ENCODE results near the gene LRBA.
A peak's percentile ranks its signal among the peaks of the same experiment; 100 is the strongest.
"Not testable (repeated sequence)": the region's sequence is repeated elsewhere in the genome, so short reads cannot be mapped to it uniquely, and the experiment has no call there.

The LRBA gene

GRCh38 chr4:150561143-150561737 is 453.8 kb downstream of the LRBA start:
- Mint-ChIP-seq H3K4me3 (no peak overlapping the region), H3K36me3 (no peaks in the 10 kb centered on the region), H3K9me3 (peaks cover 3% of the 10 kb centered on the region), H3K4me1 (no peaks in the 10 kb centered on the region), H3K27ac (no peak overlapping the region)
- ATAC-seq (no peak), DNase-seq (ENCODE audit: low spot score in 2 of 2) (no peak)

- H3K36me3 Mint-ChIP-seq, H3K9me3 Mint-ChIP-seq: not testable (repeated sequence)
Measured at GRCh38 chr4:150557811-150558210, 457.3 kb downstream of the LRBA start.

GRCh38 chr4:150547154-150547838 is 467.8 kb downstream of the LRBA start:
- no peak overlapping the region for H3K4me3 Mint-ChIP-seq
- peaks cover 5% of the 10 kb centered on the region for H3K4me1 Mint-ChIP-seq
- H3K36me3 Mint-ChIP-seq, result no peaks in the 10 kb centered on the region
- ATAC-seq (no peak), DNase-seq (ENCODE audit: low spot score in 2 of 2) (no peak)
- H3K27ac Mint-ChIP-seq, result no peak overlapping the region
- no peaks in the 10 kb centered on the region for H3K9me3 Mint-ChIP-seq

More at GRCh38 chr4:150557811-150558210, 457.3 kb downstream of the LRBA start:
- H3K4me1 Mint-ChIP-seq; H3K4me3 Mint-ChIP-seq; H3K27ac Mint-ChIP-seq; DNase-seq (ENCODE audit: low spot score in 2 of 2); ATAC-seq: not testable (repeated sequence)

GRCh38 chr4:150546286-150546685 is 468.8 kb downstream of the LRBA start:
- Mint-ChIP-seq H3K9me3 (no peaks in the 10 kb centered on the region), H3K27ac (no peak overlapping the region), H3K36me3 (no peaks in the 10 kb centered on the region), H3K4me1 (no peaks in the 10 kb centered on the region), H3K4me3 (no peak overlapping the region)
- ATAC-seq (no peak), DNase-seq (ENCODE audit: low spot score in 2 of 2) (no peak)

GRCh38 chr4:150543042-150543441 is 472.0 kb downstream of the LRBA start:
- no peaks in the 10 kb centered on the region for H3K4me1 Mint-ChIP-seq
- no peak for ATAC-seq
- no peaks in the 10 kb centered on the region for H3K36me3 Mint-ChIP-seq
- H3K4me3 Mint-ChIP-seq, result no peak overlapping the region
- no peak overlapping the region for H3K27ac Mint-ChIP-seq
- DNase-seq (ENCODE audit: low spot score in 2 of 2), result no peak
- H3K9me3 Mint-ChIP-seq, result no peaks in the 10 kb centered on the region

GRCh38 chr4:150541681-150542080 is 473.4 kb downstream of the LRBA start:
- no peak overlapping the region for H3K27ac Mint-ChIP-seq
- DNase-seq (ENCODE audit: low spot score in 2 of 2) (no peak), ATAC-seq (no peak)
- H3K4me3 Mint-ChIP-seq, result no peak overlapping the region
- no peaks in the 10 kb centered on the region for H3K4me1 Mint-ChIP-seq
- no peaks in the 10 kb centered on the region for H3K36me3 Mint-ChIP-seq
- no peaks in the 10 kb centered on the region for H3K9me3 Mint-ChIP-seq

- H3K9me3 Mint-ChIP-seq, result no peaks in the 10 kb centered on the region
- DNase-seq (ENCODE audit: low spot score in 2 of 2) (no peak), ATAC-seq (no peak)
- no peak overlapping the region for H3K4me3 Mint-ChIP-seq
- H3K36me3 Mint-ChIP-seq, result no peaks in the 10 kb centered on the region
- no peak overlapping the region for H3K27ac Mint-ChIP-seq
- H3K4me1 Mint-ChIP-seq, result no peaks in the 10 kb centered on the region
Measured at GRCh38 chr4:150540959-150541360, 474.1 kb downstream of the LRBA start.

GRCh38 chr4:150540536-150540935 is 474.5 kb downstream of the LRBA start:
- Mint-ChIP-seq H3K9me3 (no peaks in the 10 kb centered on the region), H3K36me3 (no peaks in the 10 kb centered on the region), H3K27ac (no peak overlapping the region), H3K4me1 (no peaks in the 10 kb centered on the region), H3K4me3 (no peak overlapping the region)
- ATAC-seq (no peak), DNase-seq (ENCODE audit: low spot score in 2 of 2) (no peak)

GRCh38 chr4:150537911-150538310 is 477.2 kb downstream of the LRBA start:
- DNase-seq (ENCODE audit: low spot score in 2 of 2); H3K9me3 Mint-ChIP-seq; H3K27ac Mint-ChIP-seq; H3K36me3 Mint-ChIP-seq; H3K4me1 Mint-ChIP-seq; ATAC-seq; H3K4me3 Mint-ChIP-seq: not testable (repeated sequence)

- H3K4me1 Mint-ChIP-seq, result no peaks in the 10 kb centered on the region
- no peaks in the 10 kb centered on the region for H3K36me3 Mint-ChIP-seq
- DNase-seq (ENCODE audit: low spot score in 2 of 2) (no peak), ATAC-seq (no peak)
- H3K9me3 Mint-ChIP-seq, result no peaks in the 10 kb centered on the region
- no peak overlapping the region for H3K4me3 Mint-ChIP-seq
- no peak overlapping the region for H3K27ac Mint-ChIP-seq
Measured at GRCh38 chr4:150534818-150535217, 480.3 kb downstream of the LRBA start.

GRCh38 chr4:150533673-150534072 is 481.4 kb downstream of the LRBA start:
- ATAC-seq, result no peak
- no peaks in the 10 kb centered on the region for H3K9me3 Mint-ChIP-seq
- no peak overlapping the region for H3K4me3 Mint-ChIP-seq
- H3K27ac Mint-ChIP-seq, result no peak overlapping the region
- H3K4me1 Mint-ChIP-seq, result no peaks in the 10 kb centered on the region
- no peak for DNase-seq (ENCODE audit: low spot score in 2 of 2)
- no peaks in the 10 kb centered on the region for H3K36me3 Mint-ChIP-seq

- ATAC-seq, result peak; percentile 44
- H3K4me1 Mint-ChIP-seq, result no peaks in the 10 kb centered on the region
- H3K27ac Mint-ChIP-seq, result no peak overlapping the region
- no peaks in the 10 kb centered on the region for H3K9me3 Mint-ChIP-seq
- DNase-seq (ENCODE audit: low spot score in 2 of 2), result no peak
- no peak overlapping the region for H3K4me3 Mint-ChIP-seq
- H3K36me3 Mint-ChIP-seq, result no peaks in the 10 kb centered on the region
Measured at GRCh38 chr4:150525321-150525868, 489.7 kb downstream of the LRBA start.

- Mint-ChIP-seq H3K27ac (no peak overlapping the region), H3K4me1 (peaks cover 18% of the 10 kb centered on the region), H3K4me3 (no peak overlapping the region), H3K36me3 (no peaks in the 10 kb centered on the region), H3K9me3 (no peaks in the 10 kb centered on the region)
- DNase-seq (ENCODE audit: low spot score in 2 of 2) (no peak), ATAC-seq (peak; percentile 97)
Measured at GRCh38 chr4:150518559-150518958, 496.5 kb downstream of the LRBA start.

GRCh38 chr4:150515135-150515534 is 499.9 kb downstream of the LRBA start:
- ATAC-seq, result no peak
- H3K9me3 Mint-ChIP-seq, result no peaks in the 10 kb centered on the region
- no peak overlapping the region for H3K4me3 Mint-ChIP-seq
- no peaks in the 10 kb centered on the region for H3K36me3 Mint-ChIP-seq
- H3K4me1 Mint-ChIP-seq, result peaks cover 18% of the 10 kb centered on the region
- DNase-seq (ENCODE audit: low spot score in 2 of 2), result no peak
- H3K27ac Mint-ChIP-seq, result no peak overlapping the region

- H3K27ac Mint-ChIP-seq, result no peak overlapping the region
- H3K36me3 Mint-ChIP-seq, result no peaks in the 10 kb centered on the region
- no peak for DNase-seq (ENCODE audit: low spot score in 2 of 2)
- ATAC-seq, result no peak
- H3K4me1 Mint-ChIP-seq, result peaks cover 18% of the 10 kb centered on the region
- H3K9me3 Mint-ChIP-seq, result no peaks in the 10 kb centered on the region
- H3K4me3 Mint-ChIP-seq, result no peak overlapping the region
Measured at GRCh38 chr4:150514709-150515108, 500.4 kb downstream of the LRBA start.

- DNase-seq (ENCODE audit: low spot score in 2 of 2) (no peak), ATAC-seq (no peak)
- Mint-ChIP-seq H3K4me1 (no peaks in the 10 kb centered on the region), H3K9me3 (peaks cover 4% of the 10 kb centered on the region), H3K27ac (no peak overlapping the region), H3K36me3 (no peaks in the 10 kb centered on the region), H3K4me3 (no peak overlapping the region)
Measured at GRCh38 chr4:150510176-150510865, 504.8 kb downstream of the LRBA start.

Data from stimulated activated effector memory CD8-positive, alpha-beta T cell treated with anti-CD3 and anti-CD28 coated beads, Interleukin-12 subunit alpha, Interleukin-12 subunit beta, amount 100 ng/mL, for 72 hours (primary cell).